ENCODE measurements around the gene XPO6.

The XPO6 gene

DNA sequence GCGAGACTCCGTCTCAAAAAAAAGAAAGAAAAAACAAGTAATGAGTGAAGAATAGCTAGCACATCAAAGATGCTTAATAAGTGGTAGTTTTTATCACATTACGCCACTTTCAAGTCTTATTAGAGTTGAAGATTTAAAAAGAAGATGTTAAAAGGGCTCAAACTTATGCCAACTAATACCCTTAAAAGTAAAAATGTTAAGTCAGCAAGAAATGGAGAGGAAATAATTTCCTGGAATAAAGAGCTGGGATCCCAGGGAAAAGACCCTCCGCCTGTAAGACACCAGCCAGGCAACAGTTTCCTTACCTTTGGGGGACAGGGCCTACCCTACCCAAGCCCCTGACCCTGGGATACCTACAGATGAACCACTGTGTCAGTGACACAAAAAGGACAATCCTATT lies 3.6 kb downstream of the XPO6 start:
- DNase-seq (ENCODE audit: low read depth), result no peak

DNA sequence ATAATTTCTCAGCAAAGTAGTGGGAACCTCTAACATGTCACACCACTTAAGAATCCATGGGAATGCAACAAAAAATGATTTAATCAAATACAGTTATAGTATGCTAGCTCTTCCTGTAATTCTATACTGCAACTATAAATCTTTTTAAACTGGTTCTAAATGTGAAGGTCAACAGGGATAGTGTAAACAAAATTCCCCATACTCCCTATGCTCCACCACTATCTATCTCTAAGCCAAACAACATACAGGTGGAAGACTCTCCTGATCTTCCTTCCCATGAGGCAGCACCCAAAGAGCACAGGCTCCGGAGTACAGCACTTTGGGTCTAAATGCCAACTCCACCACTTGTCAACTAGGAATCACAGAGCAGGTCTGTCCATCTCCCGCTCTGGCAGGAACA lies 4.4 kb downstream of the XPO6 start:
- no peak for DNase-seq (ENCODE audit: low read depth)

DNA sequence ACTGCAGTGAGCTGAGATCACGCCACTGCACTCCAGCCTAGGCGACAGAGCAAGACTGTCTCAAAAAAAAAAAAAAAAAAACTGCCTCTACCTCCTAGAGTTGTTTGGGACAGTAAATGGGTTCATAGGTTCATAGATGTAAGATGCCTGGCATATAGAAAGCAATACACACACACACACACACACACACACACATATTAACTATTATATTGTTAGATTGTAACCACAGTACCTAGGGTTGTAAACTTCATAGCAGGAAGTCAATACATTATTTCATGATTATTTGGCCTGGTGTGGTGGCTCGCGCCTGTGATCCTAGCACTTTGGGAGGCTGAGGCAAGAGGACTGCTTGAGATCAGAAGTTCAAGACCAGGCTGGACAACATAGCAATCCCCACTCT lies 5.8 kb downstream of the XPO6 start:
- DNase-seq (ENCODE audit: low read depth), result no peak

- no peak for DNase-seq (ENCODE audit: low read depth)
Measured at GRCh38 chr16:28205117-28205899, 6.5 kb downstream of the XPO6 start.

GRCh38 chr16:28204622-28205021 lies 7.1 kb downstream of the XPO6 start:
- no peak for DNase-seq (ENCODE audit: low read depth)

- DNase-seq (ENCODE audit: low read depth), result no peak
Measured at GRCh38 chr16:28204204-28204603, 7.6 kb downstream of the XPO6 start.

GRCh38 chr16:28202147-28202746 lies 9.5 kb downstream of the XPO6 start:
- no peak for DNase-seq (ENCODE audit: low read depth)

GRCh38 chr16:28200661-28201060 lies 11.1 kb downstream of the XPO6 start:
- no peak for DNase-seq (ENCODE audit: low read depth)

DNA sequence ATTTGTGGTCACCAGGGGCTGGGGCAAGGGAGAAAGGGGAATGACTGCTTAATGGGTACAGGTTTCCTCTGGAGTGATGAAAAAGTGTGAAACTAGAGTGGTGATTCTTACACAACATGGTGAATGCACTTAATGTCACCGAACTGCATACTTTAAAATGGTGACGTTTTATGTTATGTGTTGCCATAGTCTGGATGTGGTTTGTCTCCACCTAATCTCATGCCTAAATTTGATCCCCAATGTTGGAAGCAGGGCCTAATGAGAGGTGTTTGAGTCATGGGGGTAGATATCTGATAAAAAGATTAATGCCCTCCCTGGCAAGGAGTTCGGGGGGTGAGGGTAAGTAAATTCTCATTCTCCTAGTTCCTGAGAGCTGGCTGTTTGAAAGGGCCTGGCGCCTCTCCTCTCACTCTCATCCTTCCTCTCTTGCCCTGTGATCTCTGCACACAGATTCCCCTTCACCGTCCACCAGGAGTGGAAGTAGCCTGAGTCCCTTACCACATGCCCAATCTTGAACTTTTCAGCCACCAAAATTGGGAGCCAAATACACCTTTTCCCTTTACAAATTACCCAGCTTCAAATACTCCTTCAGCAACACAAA lies 15.3 kb downstream of the XPO6 start:
- DNase-seq (ENCODE audit: low read depth), result no peak

DNA sequence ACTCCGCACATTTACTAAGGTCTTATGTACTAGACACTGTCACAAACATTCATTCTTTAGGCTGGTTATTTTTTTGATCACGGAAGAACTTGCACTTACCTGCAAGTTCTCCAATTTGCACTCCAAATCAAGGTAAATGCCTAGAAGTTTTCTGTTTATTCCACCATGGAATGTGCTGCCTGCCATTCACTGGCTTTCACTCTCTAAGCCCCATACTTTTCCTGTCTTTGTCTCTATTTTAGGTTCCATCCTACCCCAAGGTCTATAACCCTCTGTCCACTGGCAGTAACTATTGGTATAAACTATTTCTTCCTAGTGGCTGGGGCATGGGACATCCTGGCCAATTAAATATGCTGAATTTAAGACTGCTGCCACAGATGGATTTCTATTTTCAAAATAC lies 15.9 kb downstream of the XPO6 start:
- no peak for DNase-seq (ENCODE audit: low read depth)

DNA sequence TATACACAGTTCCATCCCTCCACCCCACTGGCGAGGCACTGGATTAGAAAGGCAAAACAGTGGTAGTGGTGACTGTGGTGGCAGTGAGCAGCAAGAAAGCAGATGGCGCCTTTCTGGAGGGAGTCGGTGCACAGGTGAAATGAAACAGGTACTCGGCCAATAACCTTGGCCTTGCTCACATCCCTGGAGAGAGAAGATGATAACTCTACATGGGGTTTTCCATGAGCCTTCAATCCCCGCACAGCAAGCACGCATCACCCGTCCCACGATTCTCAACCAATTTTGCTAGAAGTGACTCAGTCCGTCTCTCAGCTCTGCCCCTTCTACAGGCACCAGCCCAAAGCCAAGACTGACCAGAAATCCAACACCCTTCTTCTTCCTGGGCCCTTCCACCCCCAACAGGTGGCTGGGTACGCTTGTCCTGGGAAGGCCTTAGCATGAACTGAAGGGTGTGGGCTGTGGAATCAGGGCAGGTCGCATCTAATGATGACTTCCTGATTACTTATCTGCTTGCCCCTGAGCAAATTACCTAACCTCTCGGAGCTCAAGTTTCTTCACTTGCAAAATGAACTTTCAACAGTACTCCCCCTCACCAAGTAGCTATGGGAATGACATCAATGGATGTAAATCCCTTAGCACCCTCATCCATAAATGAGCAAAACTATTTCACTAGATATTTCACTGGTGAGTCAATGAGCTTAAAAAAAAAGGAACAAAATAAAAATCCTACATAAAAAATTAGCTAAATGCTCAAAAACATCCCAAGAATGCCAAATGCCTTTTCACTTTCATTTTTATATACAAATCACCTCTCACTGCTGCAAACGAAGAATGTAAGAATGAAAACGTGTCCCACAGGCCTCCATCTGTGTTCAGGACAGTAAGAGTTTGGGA lies 18.0 kb downstream of the XPO6 start:
- DNase-seq (ENCODE audit: low read depth), result peak; percentile 52

DNA sequence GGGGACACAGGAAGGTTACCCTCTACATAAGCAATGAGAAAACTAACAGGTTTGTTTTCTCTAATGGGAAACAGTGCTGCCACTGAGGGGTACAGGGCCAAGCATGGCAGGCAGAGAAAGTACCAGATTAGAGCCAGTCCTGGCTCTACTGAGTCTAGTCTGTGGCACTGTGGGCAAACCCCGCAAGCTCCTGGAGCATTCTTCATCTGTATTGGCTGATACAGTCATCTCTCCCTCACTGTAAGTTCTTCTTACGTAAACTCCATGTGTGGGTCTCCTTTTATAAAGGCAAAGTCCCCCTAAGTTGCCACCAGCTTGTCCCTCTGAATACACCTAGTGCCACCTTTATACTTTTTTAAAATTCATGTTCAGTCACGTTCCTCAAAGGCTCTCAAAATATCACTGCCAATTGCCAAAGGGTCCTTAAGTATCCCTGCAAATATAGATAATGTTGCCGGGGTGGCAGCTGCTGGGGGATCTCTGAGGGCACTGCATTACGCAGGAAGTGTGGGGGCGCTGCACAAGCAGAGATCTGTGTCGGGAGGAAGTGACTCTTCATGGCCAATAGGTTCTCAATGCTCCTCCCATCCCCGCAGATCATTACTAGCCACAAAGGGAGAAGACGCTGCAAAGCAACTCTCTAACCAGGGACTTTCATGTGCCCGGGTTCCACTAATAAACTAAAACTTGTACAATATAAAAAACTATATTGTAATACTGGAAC lies 18.8 kb downstream of the XPO6 start:
- no peak for DNase-seq (ENCODE audit: low read depth)

DNA sequence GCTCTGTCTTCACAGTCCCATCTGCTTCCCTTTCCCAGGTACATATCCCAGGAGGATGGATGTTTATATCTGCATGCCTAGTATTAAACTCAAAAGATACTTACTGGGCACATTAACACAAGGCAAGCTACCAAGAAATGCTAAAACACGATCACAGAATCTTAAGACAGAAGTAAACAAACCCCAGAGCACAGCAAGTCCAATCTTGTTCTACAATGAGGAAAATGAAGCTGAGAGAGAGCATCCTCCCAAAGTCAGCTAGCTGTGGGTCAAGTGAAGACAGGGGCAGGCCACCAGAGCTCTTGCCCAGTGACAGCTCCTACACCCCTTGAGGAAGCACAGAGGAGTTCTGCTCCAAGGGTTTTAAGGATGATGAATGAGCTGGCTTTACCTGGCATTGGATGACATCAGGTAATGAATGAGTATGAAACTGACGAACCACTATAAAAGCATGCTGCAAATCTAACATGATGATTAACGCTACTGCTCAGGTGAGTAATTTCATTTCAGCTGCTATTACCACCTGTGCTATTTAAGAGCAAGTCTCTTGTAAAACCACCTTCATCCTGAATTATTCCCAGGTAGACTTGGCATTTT lies 20.3 kb downstream of the XPO6 start:
- no peak for DNase-seq (ENCODE audit: low read depth)

GRCh38 chr16:28189245-28189644 lies 22.5 kb downstream of the XPO6 start:
- no peak for DNase-seq (ENCODE audit: low read depth)

DNA sequence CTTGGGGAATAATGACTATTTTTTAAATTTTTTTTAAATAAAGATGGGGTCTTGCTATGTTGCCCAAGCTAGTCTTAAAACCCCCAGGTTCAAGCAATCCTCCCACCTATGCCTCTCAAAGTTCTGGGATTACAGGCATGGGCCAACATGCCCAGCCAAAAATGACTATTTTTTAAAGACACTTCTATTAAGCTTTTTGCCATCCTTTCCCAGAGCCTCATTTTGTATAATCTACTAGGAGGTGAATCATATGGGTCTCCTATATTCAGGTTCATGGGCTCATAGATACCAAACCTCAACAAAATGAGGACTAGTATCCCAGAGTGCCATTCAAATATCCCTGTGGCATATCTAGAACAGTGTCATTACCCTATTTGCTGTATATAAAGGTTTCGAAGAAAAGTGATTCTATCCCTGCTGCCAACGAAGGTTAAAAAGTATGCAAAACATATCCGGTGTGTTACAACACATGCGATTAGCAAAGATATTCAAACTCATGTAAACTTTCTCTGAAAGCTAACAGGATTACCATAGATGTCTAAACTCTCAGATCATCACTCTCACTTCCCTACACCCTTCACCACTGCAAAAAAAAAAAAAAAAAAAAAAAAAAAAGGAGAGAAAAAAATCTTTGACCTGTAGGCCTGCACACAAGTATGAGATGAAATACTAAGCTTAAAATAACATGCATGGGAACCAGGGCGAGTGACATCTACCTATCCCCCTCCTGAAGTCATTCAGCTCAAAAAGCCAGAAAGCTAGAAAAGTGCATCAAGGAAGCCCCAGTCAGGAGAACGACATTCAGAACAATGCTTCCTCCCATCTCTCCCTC lies 23.5 kb downstream of the XPO6 start:
- DNase-seq (ENCODE audit: low read depth), result no peak

- no peak for DNase-seq (ENCODE audit: low read depth)
Measured at GRCh38 chr16:28187595-28188004, 24.2 kb downstream of the XPO6 start.

DNA sequence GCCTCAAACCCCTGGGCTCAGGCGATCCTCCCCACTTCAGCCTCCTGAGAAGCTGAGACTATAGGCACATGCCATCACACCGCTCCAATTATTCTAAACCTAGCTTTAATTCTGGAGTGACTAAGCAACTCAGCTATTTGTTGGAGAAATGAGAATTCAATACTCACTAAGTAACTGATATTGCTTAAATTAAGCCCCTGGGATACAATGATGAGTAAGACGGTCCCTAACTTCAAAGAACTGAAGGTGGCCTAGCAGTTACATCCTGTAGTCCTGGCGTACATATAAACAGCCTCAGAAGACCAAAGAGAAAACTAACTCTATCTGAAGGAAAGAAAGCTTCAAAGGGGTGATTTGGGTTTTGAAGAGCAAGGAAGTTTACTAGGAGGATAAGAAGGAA lies 25.0 kb downstream of the XPO6 start:
- DNase-seq (ENCODE audit: low read depth), result no peak

DNA sequence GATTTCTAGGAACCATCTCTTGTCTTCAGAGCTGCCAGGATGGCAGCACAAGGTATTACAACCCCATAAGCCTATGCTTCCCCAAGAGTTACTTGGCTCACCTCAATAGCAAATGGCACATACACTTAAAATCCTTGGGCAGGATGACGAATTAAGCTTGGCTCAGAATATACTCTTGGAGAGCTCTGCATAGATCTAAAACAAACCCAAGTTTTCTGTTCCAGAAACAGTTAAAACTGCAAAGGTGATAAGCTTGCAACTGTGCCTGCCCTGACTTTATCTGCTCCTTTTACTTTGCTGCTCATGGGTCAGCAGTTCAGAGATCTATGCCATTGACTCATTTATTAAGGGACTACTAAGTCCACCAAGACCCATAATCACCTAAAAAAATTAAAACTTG lies 26.1 kb downstream of the XPO6 start:
- no peak for DNase-seq (ENCODE audit: low read depth)

DNA sequence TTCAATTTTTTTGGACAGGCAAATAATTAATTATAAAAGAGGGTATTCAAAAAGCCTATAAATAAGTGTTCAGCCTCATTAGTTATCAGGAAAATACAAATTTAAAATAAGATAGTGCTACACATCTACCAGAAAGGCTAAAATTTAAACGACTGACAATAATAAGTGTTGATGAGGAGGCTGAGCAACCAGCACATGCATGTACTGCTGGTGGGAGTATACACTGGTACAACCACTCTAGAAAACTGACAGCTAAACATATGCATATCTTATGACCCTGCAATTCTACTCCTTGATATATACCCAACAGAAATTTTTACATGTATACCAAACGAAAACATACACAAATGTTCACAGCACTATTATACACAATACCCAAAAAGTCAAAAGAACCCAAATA lies 27.1 kb downstream of the XPO6 start:
- no peak for DNase-seq (ENCODE audit: low read depth)

DNA sequence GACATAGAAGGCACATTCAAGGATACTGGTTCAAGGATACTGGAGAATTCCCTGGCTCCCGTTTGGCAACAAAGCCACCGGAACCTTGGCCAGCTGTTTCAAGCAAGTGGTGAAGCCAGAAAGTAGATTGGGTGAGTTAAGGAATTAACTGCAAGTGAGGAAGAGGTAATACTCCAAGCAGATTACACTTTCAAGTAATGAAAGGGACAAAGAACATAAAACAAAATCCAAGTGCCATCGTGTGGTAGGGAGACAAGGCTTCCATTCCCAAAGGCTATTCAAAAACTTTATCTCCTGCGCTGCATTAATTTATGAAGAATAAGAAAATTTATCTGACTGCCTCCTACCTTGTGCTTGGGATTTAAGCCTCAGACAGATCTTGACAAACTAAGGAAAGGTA lies 27.8 kb downstream of the XPO6 start:
- DNase-seq (ENCODE audit: low read depth), result no peak

DNA sequence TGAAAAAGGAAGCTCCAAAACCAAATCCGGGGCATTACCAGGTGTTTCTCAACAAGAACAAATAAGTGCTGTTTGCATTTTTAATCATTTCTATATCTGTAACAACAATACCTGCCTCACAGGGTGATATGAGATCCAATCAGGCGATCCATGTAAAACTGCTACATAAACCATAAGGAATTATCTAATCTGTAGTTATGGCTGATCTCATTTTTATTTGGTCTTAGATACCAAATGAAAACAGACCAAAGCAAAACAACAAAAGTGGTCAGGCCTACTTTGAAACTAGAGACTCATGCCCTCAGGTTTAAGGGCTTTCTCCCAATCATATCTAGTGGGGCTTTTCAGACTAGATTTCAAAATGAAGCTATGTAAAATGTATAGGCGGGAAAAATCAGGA lies 28.3 kb downstream of the XPO6 start:
- no peak for DNase-seq (ENCODE audit: low read depth)

Data from stromal cell of bone marrow (primary cell).